ENCODE data around the gene TMPRSS12.

- TF ChIP-seq CTCF (IDR thresholded peaks at IDR 0.05; ENCODE audit: low read depth, low read length, poor library complexity, severe bottlenecking) = no peak
- no peak for TF ChIP-seq EZH2phosphoT487 (IDR thresholded peaks at IDR 0.05; ENCODE audit: borderline replicate concordance, low read length)
Observed at GRCh38 chr12:50839042-50839441, 3.7 kb upstream of the TMPRSS12 start.

Measured in DOHH2 (cell line).